ENCODE measurements around the gene PRR5L.

The PRR5L gene

GRCh38 chr11:36447514-36447913, 151.4 kb downstream of the PRR5L start:
- DNase-seq, result no peak

GRCh38 chr11:36447947-36448346, 151.9 kb downstream of the PRR5L start:
- no peak for DNase-seq

- no peak for DNase-seq
Measured at GRCh38 chr11:36449561-36450096, 153.5 kb downstream of the PRR5L start.

DNA sequence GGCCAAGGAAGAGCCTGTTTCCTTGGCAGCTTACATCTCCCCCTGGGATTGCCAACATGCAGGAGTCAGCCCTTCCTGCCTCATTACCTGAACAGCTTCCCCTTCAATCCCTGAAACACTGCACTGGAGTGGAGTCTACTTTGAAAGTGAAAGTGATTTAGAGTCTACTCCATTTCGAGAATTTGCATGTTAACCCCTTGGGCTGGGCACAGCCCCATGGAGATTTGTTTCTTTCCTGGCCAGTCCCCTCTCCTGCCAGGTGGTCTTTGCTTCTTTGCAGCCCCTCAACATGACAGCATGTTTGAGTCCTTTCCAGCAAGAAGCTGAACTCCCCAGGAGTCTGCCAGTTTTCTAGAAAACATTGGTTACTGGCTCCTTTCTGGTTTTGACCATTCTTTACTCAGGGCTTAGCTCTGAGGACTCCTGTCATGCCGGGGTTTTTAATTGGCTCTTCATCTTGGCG, 154.1 kb downstream of the PRR5L start:
- DNase-seq, result no peak

GRCh38 chr11:36451045-36451444, 155.0 kb downstream of the PRR5L start:
- DNase-seq, result no peak

GRCh38 chr11:36451681-36452080, 155.6 kb downstream of the PRR5L start:
- DNase-seq, result no peak

DNA sequence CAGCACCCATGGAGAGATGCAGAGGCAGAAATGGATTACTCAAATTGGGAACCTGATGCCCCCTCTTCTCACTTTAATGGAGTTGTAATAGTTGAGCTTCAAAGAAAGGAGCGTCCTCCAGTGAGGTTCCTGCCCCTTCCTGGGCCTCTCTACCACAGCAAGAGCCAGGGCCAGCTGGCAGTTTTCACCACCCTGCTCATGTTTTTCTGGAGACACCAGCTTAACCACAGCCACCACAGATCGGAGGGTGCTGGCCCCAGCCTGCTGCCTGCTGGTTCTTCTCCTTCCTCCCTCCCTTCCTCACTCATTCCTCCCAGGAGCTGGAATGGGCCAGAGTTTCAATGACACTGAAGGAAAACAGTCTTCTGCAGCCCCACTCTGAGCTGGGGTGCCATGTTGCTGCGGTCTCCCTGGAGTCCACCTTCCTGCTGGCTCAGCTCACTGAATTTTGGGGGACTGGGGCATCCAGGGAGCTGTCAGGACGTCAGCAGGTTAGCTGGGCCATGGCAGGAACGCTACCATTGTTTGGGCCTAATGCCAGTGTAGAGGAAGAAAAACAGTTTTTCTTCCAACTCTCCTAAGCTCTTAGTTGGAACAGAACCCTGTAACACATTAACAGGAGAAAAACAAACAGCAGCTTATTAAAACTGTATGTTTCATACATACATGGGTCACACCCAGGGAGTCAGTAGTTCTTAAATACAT, 156.3 kb downstream of the PRR5L start:
- DNase-seq, result peak; percentile 71

GRCh38 chr11:36452961-36453360, 156.9 kb downstream of the PRR5L start:
- no peak for DNase-seq

DNA sequence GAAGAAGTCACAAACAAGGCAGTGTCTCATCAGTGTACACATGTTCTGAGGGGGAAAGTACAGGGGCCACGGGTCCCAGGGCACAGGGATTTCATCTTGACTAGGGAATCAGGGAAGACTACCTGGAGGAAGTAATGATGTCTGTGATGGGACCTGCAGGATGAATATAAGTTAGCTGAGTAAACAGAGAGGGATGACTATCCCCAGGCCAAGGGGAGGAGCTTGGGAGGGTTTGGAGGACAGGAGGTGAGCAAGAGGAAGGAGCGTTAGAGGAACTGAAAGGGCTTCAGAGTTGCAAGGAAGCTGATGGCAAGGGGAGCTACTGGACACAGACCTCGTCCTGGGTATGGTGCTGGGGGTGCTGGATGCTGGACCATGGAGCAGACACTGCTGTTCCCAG, 157.6 kb downstream of the PRR5L start:
- no peak for DNase-seq

DNA sequence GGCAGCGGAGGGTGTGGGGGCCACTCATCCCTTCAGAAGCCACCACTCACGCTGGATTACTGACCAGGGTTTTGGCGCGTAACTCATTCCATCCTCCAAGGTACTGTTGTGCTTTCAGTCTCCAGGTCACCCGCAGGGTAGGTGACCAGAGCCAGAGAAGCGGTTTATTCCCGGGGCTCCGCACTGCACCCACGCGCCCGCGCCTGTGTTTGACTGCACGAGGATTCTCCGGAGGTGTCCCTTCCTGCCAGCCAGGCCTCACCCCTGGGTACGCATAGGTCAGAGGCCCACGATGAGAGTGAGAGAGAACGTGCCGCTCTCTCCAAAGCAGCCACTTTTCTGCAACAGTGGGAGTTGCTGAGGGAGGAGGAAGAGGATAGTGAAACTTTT, 158.5 kb downstream of the PRR5L start:
- DNase-seq, result no peak

- DNase-seq, result no peak
Measured at GRCh38 chr11:36454941-36455631, 159.0 kb downstream of the PRR5L start.

- DNase-seq, result peak; percentile 89
Measured at GRCh38 chr11:36455658-36456111, 159.6 kb downstream of the PRR5L start.

DNA sequence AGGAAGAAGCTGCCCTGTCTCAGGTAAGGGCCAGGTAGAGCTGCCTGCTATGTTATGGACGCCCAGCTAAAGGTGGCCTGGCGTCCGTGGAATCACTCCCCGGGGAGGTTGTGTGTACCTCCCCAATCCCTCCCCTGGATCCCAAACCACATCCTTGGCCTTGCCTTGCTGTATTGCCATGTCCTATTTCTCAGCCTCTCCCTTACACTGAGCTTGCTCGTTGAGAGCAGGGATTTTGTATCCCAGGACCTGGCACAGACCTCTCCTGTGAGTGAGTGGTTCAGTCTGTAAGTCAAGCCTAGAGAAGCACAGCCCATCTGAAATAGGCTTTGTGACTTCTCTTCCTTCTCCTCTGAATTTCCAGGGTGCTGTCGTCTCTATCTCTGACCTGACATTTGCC, 160.1 kb downstream of the PRR5L start:
- DNase-seq, result no peak

- DNase-seq, result no peak
Measured at GRCh38 chr11:36458129-36458915, 162.2 kb downstream of the PRR5L start.

DNA sequence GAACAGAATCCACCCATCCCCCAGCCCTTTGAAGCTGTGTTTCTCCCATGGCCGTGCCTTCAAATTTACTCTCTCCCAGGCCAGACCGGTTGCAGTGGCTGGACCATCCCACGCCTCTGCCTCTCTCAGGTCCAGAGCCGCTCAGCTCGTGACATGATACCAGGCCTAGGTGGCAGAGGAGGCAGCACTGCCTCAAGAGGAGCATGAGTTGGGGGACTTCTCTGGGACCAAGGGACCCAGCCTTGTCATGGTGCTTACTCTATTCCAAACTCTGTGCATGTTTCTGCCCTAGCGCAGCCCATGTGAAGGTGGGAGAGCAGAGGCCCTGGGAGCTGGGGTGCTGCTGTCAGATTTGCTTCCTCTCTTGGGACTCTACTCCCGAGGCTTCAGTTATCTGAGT, 163.0 kb downstream of the PRR5L start:
- DNase-seq, result no peak

GRCh38 chr11:36460220-36460619, 164.1 kb downstream of the PRR5L start:
- DNase-seq, result no peak

DNA sequence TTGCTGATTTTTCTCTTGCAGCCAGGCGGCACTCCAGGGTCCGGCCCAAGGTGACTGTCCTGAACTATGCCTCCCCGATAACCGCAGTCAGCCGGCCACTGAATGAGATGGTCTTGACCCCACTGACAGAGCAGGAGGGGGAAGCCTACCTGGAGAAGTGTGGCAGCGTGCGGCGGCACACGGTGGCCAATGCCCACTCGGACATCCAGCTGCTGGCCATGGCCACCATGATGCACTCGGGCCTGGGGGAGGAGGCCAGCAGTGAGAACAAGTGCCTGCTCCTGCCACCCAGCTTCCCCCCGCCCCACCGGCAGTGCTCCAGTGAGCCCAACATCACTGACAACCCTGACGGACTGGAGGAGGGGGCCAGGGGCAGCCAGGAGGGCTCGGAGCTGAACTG, 166.2 kb downstream of the PRR5L start:
- no peak for DNase-seq

DNA sequence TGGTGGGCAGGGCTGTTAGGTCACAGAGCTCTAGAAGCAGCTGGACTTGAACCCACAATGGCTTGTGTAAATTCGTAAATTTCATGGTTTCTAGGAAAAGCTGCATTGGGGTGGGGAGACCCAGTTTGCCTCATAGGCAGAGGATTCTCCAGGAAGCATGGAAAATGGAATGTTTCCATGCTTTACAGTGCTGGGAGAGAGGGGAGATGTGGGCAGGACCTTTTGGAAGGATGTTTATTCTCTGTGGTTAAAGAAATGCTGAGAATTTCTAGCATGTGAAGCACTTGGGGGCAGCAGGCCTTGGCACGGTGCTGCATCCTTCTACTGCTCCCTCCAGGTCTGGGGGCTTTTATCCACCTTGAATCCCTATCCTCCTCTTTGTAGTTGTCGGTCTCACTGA, 167.7 kb downstream of the PRR5L start:
- DNase-seq, result no peak

DNA sequence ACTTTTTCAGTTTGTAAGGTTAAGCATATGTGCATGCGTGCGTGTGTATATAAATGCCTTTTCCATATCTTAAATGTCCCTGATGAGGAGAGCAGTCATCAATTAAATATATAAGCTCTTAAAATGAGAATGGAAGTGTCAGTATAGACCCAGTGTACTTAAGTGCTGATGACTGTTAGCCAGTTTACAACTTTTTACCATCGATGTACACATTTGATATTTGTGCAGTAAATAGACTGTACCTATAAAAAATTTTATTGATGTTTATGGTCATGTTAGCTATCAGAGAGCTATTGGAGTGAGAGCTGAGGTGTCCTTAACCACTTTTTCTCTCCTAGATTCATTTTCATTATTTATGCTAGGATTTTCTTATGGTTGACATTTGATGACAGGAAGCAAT, 168.6 kb downstream of the PRR5L start:
- DNase-seq, result no peak

DNA sequence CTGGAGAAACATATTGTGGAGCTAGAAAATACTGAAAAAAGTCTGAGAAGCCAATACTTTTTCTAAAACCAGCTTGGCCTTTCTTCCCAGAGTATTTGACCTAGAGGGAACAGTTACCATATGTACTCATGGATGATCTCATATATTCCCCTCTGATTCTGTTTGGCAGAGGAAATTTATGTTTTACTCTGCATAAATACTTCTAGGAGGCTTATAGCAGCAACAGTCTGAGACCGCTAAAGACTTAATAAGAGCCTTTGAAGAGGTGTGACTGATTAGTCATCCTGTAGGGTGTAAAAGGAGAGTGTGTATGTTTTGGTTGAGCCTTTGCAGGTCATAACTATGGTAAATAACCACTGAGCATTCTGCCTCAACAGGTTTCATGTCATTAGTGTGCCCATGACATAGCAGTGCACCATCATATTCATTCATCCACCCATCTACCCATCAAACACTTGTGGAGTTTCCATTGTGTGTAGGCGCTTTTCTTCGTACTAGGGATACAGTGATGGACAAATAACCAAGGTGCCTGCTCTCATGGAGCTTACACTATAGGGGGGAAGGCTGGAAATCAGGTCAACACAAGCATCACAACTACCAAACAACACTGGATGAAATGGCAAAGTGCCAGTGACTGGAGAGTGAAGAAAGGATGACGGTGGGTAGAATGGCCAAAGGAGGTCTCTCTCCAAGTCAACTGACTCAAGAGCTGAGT, 169.5 kb downstream of the PRR5L start:
- no peak for DNase-seq

GRCh38 chr11:36467012-36467411, 170.9 kb downstream of the PRR5L start:
- DNase-seq, result no peak

GRCh38 chr11:36467916-36468315, 171.8 kb downstream of the PRR5L start:
- DNase-seq, result no peak

DNA sequence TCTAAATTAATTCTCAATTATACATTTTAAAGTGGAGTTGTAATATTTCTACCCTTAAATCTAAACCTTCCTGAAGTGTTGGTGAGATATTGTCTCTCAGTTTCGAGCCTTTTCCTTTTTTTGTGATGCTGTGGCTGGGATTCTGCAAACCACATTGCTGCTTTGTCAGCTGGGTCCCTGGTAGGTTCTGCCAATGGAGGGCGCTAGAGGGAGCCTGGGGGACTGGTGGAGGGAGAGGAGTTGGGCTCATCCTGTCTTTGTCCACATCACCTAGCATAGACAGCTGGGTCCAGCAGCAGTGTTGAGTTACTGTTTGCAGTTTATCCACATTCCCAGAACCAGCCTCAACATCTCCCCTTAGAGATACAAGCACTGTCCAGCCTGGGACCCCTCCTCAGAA, 173.0 kb downstream of the PRR5L start:
- no peak for DNase-seq
